OCI-LY7 (cell line): Measurements from ENCODE around the gene NCOR2. TPM values are rescaled to one million over a fixed set of nuclear protein-coding genes. Genes with fewer than 3 reads are reported as not detected.

Source experiments
- BruUV-seq: library from RNA; stranded (reverse); fragments of 400-500 nt; replicated peaks from 2 replicates; lab custom pipeline; 2021; lab: Mats Ljungman, UMichigan
- CTCF ChIA-PET: fragments of 300-600 bp; sonication (Branson Sonifier 250); formaldehyde crosslinking; loops from one replicate; lab custom pipeline; 2022; ENCODE audit warnings: antibody characterized with exemption; ENCODE audit not compliant: unreplicated experiment; lab: Charles Lee
- POLR2A ChIA-PET: fragments of 300-600 bp; sonication (Branson Sonifier 250); formaldehyde crosslinking; loops from one replicate; lab custom pipeline; 2022; ENCODE audit warnings: antibody characterized with exemption; lab: Charles Lee
- DNase-seq: peaks from one replicate; pipeline ENCODE4 v3.0.0-alpha.2; 2015; ENCODE audit warnings: low spot score
- H2AFZ ChIP-seq: fragments of 200-600 bp; sonication (generic), shearing (Covaris generic); 2 replicates; pipeline ENCODE4 v1.6.1; 2014; ENCODE audit warnings: mild to moderate bottlenecking, antibody characterized with exemption, low read length, moderate library complexity
- H3K27ac ChIP-seq: fragments of 200-600 bp; sonication (generic); 2 replicates; pipeline ENCODE4 v1.5.1; 2014; ENCODE audit warnings: mixed run types, low read depth, mild to moderate bottlenecking, moderate library complexity, low read length, inconsistent platforms; ENCODE audit not compliant: poor library complexity, severe bottlenecking
- H3K36me3 ChIP-seq: fragments of 200-600 bp; sonication (generic); 2 replicates; pipeline ENCODE4 v1.6.1; 2014; ENCODE audit warnings: mild to moderate bottlenecking, antibody characterized with exemption, low read length, moderate library complexity, mixed read lengths; ENCODE audit not compliant: insufficient read depth
- H3K4me1 ChIP-seq: fragments of 200-600 bp; sonication (generic); 2 replicates; pipeline ENCODE4 v1.5.1; 2014; ENCODE audit warnings: mild to moderate bottlenecking, low read length; ENCODE audit not compliant: insufficient read depth, poor library complexity, severe bottlenecking
- H3K4me2 ChIP-seq: fragments of 200-600 bp; sonication (generic); 2 replicates; pipeline ENCODE4 v1.6.1; 2014; ENCODE audit warnings: mild to moderate bottlenecking, low read length
- H3K4me3 ChIP-seq: fragments of 200-600 bp; sonication (generic); 2 replicates; pipeline ENCODE4 v1.5.1; 2014; ENCODE audit warnings: mild to moderate bottlenecking, low read depth, low read length; ENCODE audit not compliant: poor library complexity, severe bottlenecking
- H3K79me2 ChIP-seq: fragments of 200-600 bp; sonication (generic); 2 replicates; pipeline ENCODE4 v1.6.1; 2016; ENCODE audit warnings: low read depth, mild to moderate bottlenecking, low read length, moderate library complexity, mixed read lengths; ENCODE audit not compliant: insufficient read depth
- H3K9me2 ChIP-seq: fragments of 200-600 bp; sonication (generic); 2 replicates; pipeline ENCODE4 v1.6.1; 2016; ENCODE audit warnings: mild to moderate bottlenecking, low read length, mixed read lengths; ENCODE audit not compliant: insufficient read depth
- H3K9me3 ChIP-seq: fragments of 200-600 bp; sonication (generic); 2 replicates; pipeline ENCODE4 v1.6.1; 2014; ENCODE audit warnings: mild to moderate bottlenecking, mixed run types, low read length, mixed read lengths
- H4K20me1 ChIP-seq: fragments of 200-600 bp; sonication (generic); 2 replicates; pipeline ENCODE4 v1.6.1; 2014; ENCODE audit warnings: mild to moderate bottlenecking, antibody characterized with exemption, low read length, moderate library complexity, mixed read lengths; ENCODE audit not compliant: insufficient read depth
- EZH2phosphoT487 ChIP-seq: fragments of 200-600 bp; sonication (generic); IDR thresholded peaks from 2 replicates; pipeline ENCODE4 v1.6.1; 2018; ENCODE audit warnings: low read depth, borderline replicate concordance, mild to moderate bottlenecking, mixed run types, antibody characterized with exemption, low read length, moderate library complexity, mixed read lengths
- intact Hi-C: fragments of 100-400 bp; cut with micrococcal nuclease; formaldehyde crosslinking; loops from one replicate; pipeline ENCODE4 v1.10.0; 2022; ENCODE audit not compliant: unreplicated experiment
- total RNA-seq, 2 experiments: library from RNA; depleted of rRNA in 1 of 2; stranded (reverse); fragments of >200 nt in 1 of 2; shearing (Covaris generic) in 1 of 2; gene quantifications; 2 replicates each; pipeline ENCODE4 v1.2.3, GENCODE V29; 2014 to 2022
- TF ChIP-seq, protein P1 (sequence below): fragments of 200-600 bp; sonication (generic); conservative IDR thresholded peaks from 2 replicates; pipeline ENCODE4 v1.5.1; 2014; ENCODE audit warnings: mild to moderate bottlenecking, antibody characterized with exemption, low read length, moderate library complexity, mixed read lengths

Gene NCOR2
- total RNA-seq, 2 experiments from 2014 or later: 22.7 to 159 TPM

DNA sequence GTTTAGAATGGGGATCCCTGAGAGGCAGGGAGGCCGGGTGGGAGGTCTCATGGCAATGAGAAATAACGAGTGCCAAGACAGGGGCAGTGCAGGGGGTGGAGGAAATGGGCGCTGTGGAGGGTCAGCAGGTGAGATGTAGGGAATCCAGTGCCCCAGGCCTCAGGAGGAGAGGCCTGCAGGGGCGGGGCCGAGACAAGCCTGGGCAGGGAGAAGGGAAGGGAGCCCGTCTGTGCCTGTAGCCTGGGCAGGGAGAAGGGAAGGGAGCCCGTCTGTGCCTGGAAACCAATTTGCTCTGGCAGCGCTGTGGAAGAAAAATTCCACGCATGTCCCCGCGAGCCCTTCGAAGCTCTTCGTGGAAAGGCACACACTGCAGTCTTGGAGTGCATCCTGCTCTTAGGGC lies 10.6 kb upstream of the NCOR2 start:
- no peak overlapping the region for H3K4me3 ChIP-seq
- H3K27ac ChIP-seq: no peak overlapping the region
- no peaks in the 10 kb centered on the region for H3K36me3 ChIP-seq
- CTCF ChIA-PET: no interaction called here
- POLR2A ChIA-PET: no interaction called here
- TF ChIP-seq EZH2phosphoT487: no peak
- TF ChIP-seq, protein P1, sequence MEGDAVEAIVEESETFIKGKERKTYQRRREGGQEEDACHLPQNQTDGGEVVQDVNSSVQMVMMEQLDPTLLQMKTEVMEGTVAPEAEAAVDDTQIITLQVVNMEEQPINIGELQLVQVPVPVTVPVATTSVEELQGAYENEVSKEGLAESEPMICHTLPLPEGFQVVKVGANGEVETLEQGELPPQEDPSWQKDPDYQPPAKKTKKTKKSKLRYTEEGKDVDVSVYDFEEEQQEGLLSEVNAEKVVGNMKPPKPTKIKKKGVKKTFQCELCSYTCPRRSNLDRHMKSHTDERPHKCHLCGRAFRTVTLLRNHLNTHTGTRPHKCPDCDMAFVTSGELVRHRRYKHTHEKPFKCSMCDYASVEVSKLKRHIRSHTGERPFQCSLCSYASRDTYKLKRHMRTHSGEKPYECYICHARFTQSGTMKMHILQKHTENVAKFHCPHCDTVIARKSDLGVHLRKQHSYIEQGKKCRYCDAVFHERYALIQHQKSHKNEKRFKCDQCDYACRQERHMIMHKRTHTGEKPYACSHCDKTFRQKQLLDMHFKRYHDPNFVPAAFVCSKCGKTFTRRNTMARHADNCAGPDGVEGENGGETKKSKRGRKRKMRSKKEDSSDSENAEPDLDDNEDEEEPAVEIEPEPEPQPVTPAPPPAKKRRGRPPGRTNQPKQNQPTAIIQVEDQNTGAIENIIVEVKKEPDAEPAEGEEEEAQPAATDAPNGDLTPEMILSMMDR: no peak
- intact Hi-C loops: no loop called here
- BruUV-seq: no TSS peak
- H3K79me2 ChIP-seq: no peaks in the 10 kb centered on the region
- no peak overlapping the region for H2AFZ ChIP-seq
- no peaks in the 10 kb centered on the region for H3K9me2 ChIP-seq
- H4K20me1 ChIP-seq: no peaks in the 10 kb centered on the region
- no peaks in the 10 kb centered on the region for H3K9me3 ChIP-seq
- no peak for DNase-seq
- no peaks in the 10 kb centered on the region for H3K4me1 ChIP-seq
- H3K4me2 ChIP-seq: no peak overlapping the region

DNA sequence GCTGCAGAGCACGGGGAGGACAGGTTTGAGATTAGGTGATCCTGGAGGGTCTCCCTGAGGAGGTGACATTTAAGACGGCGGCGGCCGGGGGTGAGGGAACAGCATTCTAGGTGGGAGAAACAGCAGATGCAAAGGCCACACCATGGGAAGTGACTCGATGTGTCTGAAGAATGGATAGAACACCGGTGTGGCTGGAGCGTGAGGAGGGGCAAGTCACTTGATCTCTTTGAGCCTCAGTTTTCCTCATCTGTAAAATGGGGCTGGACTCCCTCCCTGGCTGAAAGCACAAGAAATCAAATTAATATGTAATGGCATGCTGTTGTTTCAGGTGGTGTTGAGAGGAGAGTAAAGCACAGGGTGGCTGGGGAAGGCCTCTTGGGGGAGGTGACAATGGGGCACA lies 10.0 kb upstream of the NCOR2 start:
- intact Hi-C loops: no loop called here
- H3K4me1 ChIP-seq: no peaks in the 10 kb centered on the region
- H4K20me1 ChIP-seq: no peaks in the 10 kb centered on the region
- BruUV-seq: no TSS peak
- H3K4me3 ChIP-seq: no peak overlapping the region
- no peak overlapping the region for H3K4me2 ChIP-seq
- no peak overlapping the region for H2AFZ ChIP-seq
- no peak for TF ChIP-seq EZH2phosphoT487
- TF ChIP-seq, protein P1: no peak
- no peak for DNase-seq
- H3K36me3 ChIP-seq: no peaks in the 10 kb centered on the region
- no peaks in the 10 kb centered on the region for H3K79me2 ChIP-seq
- no peak overlapping the region for H3K27ac ChIP-seq
- H3K9me3 ChIP-seq: no peaks in the 10 kb centered on the region
- ChIA-PET POLR2A (no interaction called here), CTCF (no interaction called here)
- H3K9me2 ChIP-seq: no peaks in the 10 kb centered on the region

DNA sequence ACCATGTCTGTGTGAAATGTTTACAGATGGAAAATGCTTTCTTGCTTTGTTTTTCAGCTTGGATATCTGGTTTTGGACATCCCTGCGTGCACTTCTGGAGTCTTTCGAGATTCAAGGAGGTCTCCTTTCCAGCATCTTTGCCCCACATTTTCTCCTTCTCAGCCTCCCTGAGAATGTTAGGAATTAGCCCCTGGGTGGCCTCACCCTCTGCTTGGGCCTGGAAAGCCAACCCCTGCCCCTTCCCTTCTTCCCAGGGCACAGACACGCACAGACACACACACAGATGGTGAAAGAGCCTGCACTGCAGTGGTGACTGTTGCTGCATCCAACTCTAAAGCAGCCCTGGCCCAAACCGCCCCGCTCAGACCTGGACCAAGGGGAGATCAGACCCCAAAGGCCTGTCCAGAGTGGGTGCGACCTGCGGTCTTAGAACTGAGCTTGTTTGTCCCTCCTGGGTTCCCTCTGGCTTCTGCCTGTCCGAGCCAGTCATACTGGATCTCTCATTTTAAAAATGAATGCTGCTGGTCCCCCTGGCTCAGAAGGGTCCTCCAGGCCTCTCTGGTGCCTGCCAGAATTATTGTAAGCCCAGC lies 8.7 kb upstream of the NCOR2 start:
- CTCF ChIA-PET: no interaction called here
- POLR2A ChIA-PET: no interaction called here
- no TSS peak for BruUV-seq

More for the DNA sequence above, 8.7 kb upstream of the NCOR2 start:
- no peak overlapping the region for H3K27ac ChIP-seq
- H2AFZ ChIP-seq: no peak overlapping the region
- H3K4me3 ChIP-seq: no peak overlapping the region
- H3K36me3 ChIP-seq: no peaks in the 10 kb centered on the region
- DNase-seq: no peak
- no peaks in the 10 kb centered on the region for H3K9me3 ChIP-seq
- TF ChIP-seq, protein P1: no peak
- no peak for TF ChIP-seq EZH2phosphoT487
- H3K4me2 ChIP-seq: no peak overlapping the region
- no peaks in the 10 kb centered on the region for H3K79me2 ChIP-seq
- intact Hi-C loops: no loop called here
- no peaks in the 10 kb centered on the region for H3K4me1 ChIP-seq
- H4K20me1 ChIP-seq: no peaks in the 10 kb centered on the region
- H3K9me2 ChIP-seq: no peaks in the 10 kb centered on the region
